GM12878 (cell line): ENCODE results near the gene SF1. TPM values are rescaled to one million over a fixed set of nuclear protein-coding genes. Genes with fewer than 3 reads are reported as not detected.

Source experiments
- ATAC-seq: fragments of 200-7000 bp; cut with Tn5 transposase; 3 replicates; pipeline ENCODE4 v1.9.1; 2020; ENCODE audit warnings: mild to moderate bottlenecking, moderate library complexity
- BruUV-seq: library from RNA; stranded (reverse); fragments of 400-500 nt; replicated peaks from 2 replicates; lab custom pipeline; 2021; lab: Mats Ljungman, UMichigan
- CTCF ChIA-PET: fragments of 300-600 bp; sonication (Branson Sonifier 250); formaldehyde crosslinking; extraction: SDS; loops from one replicate; lab custom pipeline; 2021; ENCODE audit warnings: inconsistent platforms; lab: Yijun Ruan, JAX
- POLR2A ChIA-PET: fragments of 350-600 bp; formaldehyde crosslinking; extraction: SDS; loops from one replicate; lab custom pipeline; 2021; ENCODE audit warnings: inconsistent platforms; lab: Charles Lee
- RAD21 ChIA-PET: fragments of 300-600 bp; sonication (Branson Sonifier 250); formaldehyde crosslinking; loops from one replicate; lab custom pipeline; 2023; ENCODE audit warnings: antibody characterized with exemption; ENCODE audit not compliant: unreplicated experiment; lab: Charles Lee
- SMC1A ChIA-PET: fragments of 300-600 bp; sonication (Branson Sonifier 250); formaldehyde crosslinking; loops from one replicate; lab custom pipeline; 2023; ENCODE audit not compliant: unreplicated experiment, uncharacterized antibody; lab: Charles Lee
- DNase-seq: peaks from one replicate; pipeline ENCODE4 v3.0.0-alpha.2; 2011; ENCODE audit warnings: low read depth, low spot score
- FAIRE-seq: peaks from 3 replicates; lab custom pipeline; 2011; peaks lifted over from hg19 to GRCh38; lab: Jason Lieb, UNC
- H2AFZ ChIP-seq: 2 replicates; pipeline ENCODE4 v1.6.0; 2011; ENCODE audit warnings: low read depth, low read length, control low read depth; ENCODE audit not compliant: control insufficient read depth
- H3K27ac ChIP-seq: 2 replicates; pipeline ENCODE4 v1.5.1; 2011; ENCODE audit warnings: control low read depth; ENCODE audit not compliant: control insufficient read depth, insufficient read depth
- H3K27me3 ChIP-seq, 2 experiments: replicated peaks in 1 of 2; 2 replicates each; pipeline versions ENCODE4 v1.6.0 to v1.6.1; 2011; ENCODE audit warnings: low read length in 1 of 2; ENCODE audit not compliant: control insufficient read depth in 2 of 2, insufficient read depth in 2 of 2
- H3K36me3 ChIP-seq, 2 experiments: 2 replicates each; pipeline ENCODE4 v1.5.1; 2011; ENCODE audit warnings: low read length in 1 of 2; ENCODE audit not compliant: control insufficient read depth in 2 of 2, insufficient read depth in 2 of 2
- H3K4me1 ChIP-seq: 2 replicates; pipeline ENCODE4 v1.6.1; 2011; ENCODE audit warnings: mild to moderate bottlenecking, low read length, moderate library complexity, mixed read lengths; ENCODE audit not compliant: control insufficient read depth, insufficient read depth
- H3K4me2 ChIP-seq: 2 replicates; pipeline ENCODE4 v1.6.0; 2011; ENCODE audit warnings: control low read depth; ENCODE audit not compliant: control insufficient read depth, insufficient read depth
- H3K4me3 ChIP-seq: fragments of 200-600 bp; sonication (generic); 2 replicates; pipeline ENCODE4 v1.5.1; 2016
- H3K79me2 ChIP-seq: 2 replicates; pipeline ENCODE4 v1.6.0; 2011; ENCODE audit warnings: low read length; ENCODE audit not compliant: control insufficient read depth, insufficient read depth
- H3K9ac ChIP-seq: 2 replicates; pipeline ENCODE4 v1.8.0; 2011; ENCODE audit warnings: low read length, control low read depth, mixed read lengths; ENCODE audit not compliant: control insufficient read depth, insufficient read depth
- H3K9me3 ChIP-seq: replicated peaks from 3 replicates; pipeline ENCODE4 v1.5.1; 2011; ENCODE audit warnings: mild to moderate bottlenecking, low read length; ENCODE audit not compliant: control insufficient read depth, insufficient read depth
- H4K20me1 ChIP-seq: 2 replicates; pipeline ENCODE4 v1.6.0; 2011; ENCODE audit not compliant: control insufficient read depth, insufficient read depth
- ASH2L ChIP-seq: fragments of 300-600, 200-600 bp; sonication (generic); IDR thresholded peaks from 2 replicates; pipeline ENCODE4 v1.6.1; 2017; ENCODE audit warnings: low read depth, mild to moderate bottlenecking, borderline replicate concordance
- ATF7 ChIP-seq: fragments of 450-650 bp; IDR thresholded peaks from 2 replicates; pipeline ENCODE4 v1.6.1; 2016; ENCODE audit warnings: low read depth, mild to moderate bottlenecking
- CBFB ChIP-seq: IDR thresholded peaks from 2 replicates; pipeline ENCODE4 v1.6.1; 2016; ENCODE audit warnings: antibody characterized with exemption, low read depth
- CTCF ChIP-seq, 3 experiments: IDR thresholded peaks in 2 of 3; conservative IDR thresholded peaks in 1 of 3; 2 replicates each; pipeline ENCODE4 v1.5.1; 2011; ENCODE audit warnings: low read depth in 3 of 3, low read length in 3 of 3, mild to moderate bottlenecking in 3 of 3, control low read depth in 2 of 3, moderate library complexity in 2 of 3, inconsistent platforms in 1 of 3, mixed read lengths in 1 of 3; ENCODE audit not compliant: control insufficient read depth in 2 of 3, insufficient read depth in 1 of 3; ENCODE audit errors: extremely low read depth in 1 of 3
- E2F4 ChIP-seq: IDR thresholded peaks from 2 replicates; pipeline ENCODE4 v1.6.1; 2012; ENCODE audit warnings: low read depth, low read length, improper control_type of control experiment
- EED ChIP-seq: sonication (generic); IDR thresholded peaks from 2 replicates; pipeline ENCODE4 v1.6.1; 2016; ENCODE audit warnings: antibody characterized with exemption, low read depth
- EP300 ChIP-seq, 2 experiments: fragments of 150-350 bp in 1 of 2; IDR thresholded peaks; 2 replicates each; pipeline ENCODE4 v1.6.1; 2011 to 2012; ENCODE audit warnings: low read depth in 2 of 2, low read length in 2 of 2, borderline replicate concordance in 1 of 2, improper control_type of control experiment in 1 of 2, inconsistent platforms in 1 of 2; ENCODE audit not compliant: control insufficient read depth in 1 of 2
- MYB ChIP-seq: fragments of 150-350 bp; IDR thresholded peaks from 2 replicates; pipeline ENCODE4 v1.6.1; 2014; ENCODE audit warnings: mild to moderate bottlenecking, low read depth, low read length, borderline replicate concordance
- PRDM15 ChIP-seq: fragments of 450-650 bp; formaldehyde crosslinking; IDR thresholded peaks from 2 replicates; pipeline ENCODE4 v1.4.0; 2020; ENCODE audit warnings: mild to moderate bottlenecking, moderate library complexity
- ZBTB33 ChIP-seq: fragments of 450-650 bp; IDR thresholded peaks from 2 replicates; pipeline ENCODE4 v1.6.1; 2017; ENCODE audit warnings: mild to moderate bottlenecking
- WGBS: methylation state at CpG from one replicate; pipeline ENCODE4 v1.1.6; 2016; ENCODE audit warnings: low lambda C conversion rate; ENCODE audit not compliant: insufficient replicate concordance, insufficient coverage; ENCODE audit errors: missing lambda C conversion rate; 5-methylcytosine and 5-hydroxymethylcytosine counted together
- in situ Hi-C: fragments of 300-500 bp; cut with MboI; formaldehyde crosslinking; loops from 9 replicates; pipeline ENCODE4 v1.14.3; 2018; ENCODE audit warnings: mixed read lengths
- intact Hi-C: fragments of 100-400 bp; cut with micrococcal nuclease; formaldehyde crosslinking; loops from one replicate; pipeline ENCODE4 v1.14.2; 2022; ENCODE audit not compliant: unreplicated experiment
- polyA plus RNA-seq, 11 experiments: library from polyadenylated mRNA; depleted of rRNA in 4 of 11; unstranded in 6 of 11; stranded (reverse) in 5 of 11; fragments of >200 nt; fragmentation: Nextera tagmentation in 4 of 11; fragmentation: Illumina TruSeq in 1 of 11; extraction: Ambion mirVana in 4 of 11; extraction: Trizol in 1 of 11; gene quantifications; 1 replicate in 1 of 11; 2 replicates in 10 of 11; pipeline versions ENCODE4 v1.2.1 to v1.2.3, GENCODE V29; 2011 to 2016; ENCODE audit warnings: inconsistent platforms in 2 of 11, missing spikeins in 2 of 11, low read depth in 1 of 11
- total RNA-seq, 4 experiments: library from RNA; depleted of rRNA in 3 of 4; stranded (reverse); fragments of >200 nt in 3 of 4; fragmentation: Illumina TruSeq in 1 of 4; extraction: Trizol in 1 of 4; gene quantifications; 2 replicates each; pipeline versions ENCODE4 v1.2.1 to v1.2.3, GENCODE V29; 2013 to 2021
- TF ChIP-seq, protein P1 (sequence below): IDR thresholded peaks from 2 replicates; pipeline ENCODE4 v1.6.1; 2011; ENCODE audit warnings: borderline replicate concordance, low read depth, mild to moderate bottlenecking, moderate library complexity, mixed read lengths, low read length; ENCODE audit not compliant: insufficient read depth; ENCODE audit errors: extremely low read length

Gene SF1
- total and polyA plus RNA-seq, 10 of the 15 experiments (the other 5 are each of a cell fraction or from before 2014, with no cell fraction given): 13.6 to 337 (median 103) TPM

- Histone ChIP-seq H3K4me3 (no peak overlapping the region), H3K4me2 (no peak overlapping the region), H3K36me3 (no peaks in the 10 kb centered on the region), H2AFZ (no peak overlapping the region), H3K9ac (no peak overlapping the region), H3K27ac (no peak overlapping the region), H3K9me3 (no peaks in the 10 kb centered on the region), H4K20me1 (no peaks in the 10 kb centered on the region), H3K4me1 (peaks cover 20% of the 10 kb centered on the region), H3K27me3 (peaks cover 0 to 4% of the 10 kb centered on the region in 2 experiments; a peak in 1 of 4 replicates), H3K79me2 (no peaks in the 10 kb centered on the region)
- ChIA-PET POLR2A (interaction anchor here (0.6 to 1.0 kb wide), 3 partner anchors 11 to 24 kb away, joined by 3 read pairs; no protein-coding TSS in a partner anchor), RAD21 (interaction anchor here (1.1 kb wide), 1 partner anchor 31 kb away, joined by 4 read pairs; the partner anchor contains the start of gene SF1), CTCF (interaction anchor here (1.2 to 2.6 kb wide), 4 partner anchors 20 to 60 kb away, joined by 3 to 11 read pairs (median 5); no protein-coding TSS in a partner anchor), SMC1A (interaction anchor here (0.9 kb wide), 1 partner anchor 24 kb away, joined by 4 read pairs; no protein-coding TSS in a partner anchor)
- FAIRE-seq (no peak), DNase-seq (no peak), ATAC-seq (no peak)
- in situ Hi-C loops: no loop called here
- intact Hi-C loops: no loop called here
- TF ChIP-seq ASH2L: no peak
- no peak for TF ChIP-seq EED
- no peak for TF ChIP-seq ZBTB33
- no peak for TF ChIP-seq EP300 (IDR thresholded peaks at IDR 0.05; ENCODE audit: borderline replicate concordance in 1 of 2, control insufficient read depth in 1 of 2, low read depth in 2 of 2, low read length in 2 of 2)
- TF ChIP-seq PRDM15 (CRISPR knock-in tag): no peak
- TF ChIP-seq ATF7: no peak
- no peak for TF ChIP-seq MYB
- no peak for TF ChIP-seq CTCF (IDR thresholded peaks at IDR 0.05 in 2 of 3, conservative IDR thresholded peaks at IDR 0.05 in 1 of 3; ENCODE audit: control insufficient read depth in 2 of 3, extremely low read depth in 1 of 3, insufficient read depth in 1 of 3, low read depth in 3 of 3, low read length in 3 of 3)
- TF ChIP-seq, protein P1, sequence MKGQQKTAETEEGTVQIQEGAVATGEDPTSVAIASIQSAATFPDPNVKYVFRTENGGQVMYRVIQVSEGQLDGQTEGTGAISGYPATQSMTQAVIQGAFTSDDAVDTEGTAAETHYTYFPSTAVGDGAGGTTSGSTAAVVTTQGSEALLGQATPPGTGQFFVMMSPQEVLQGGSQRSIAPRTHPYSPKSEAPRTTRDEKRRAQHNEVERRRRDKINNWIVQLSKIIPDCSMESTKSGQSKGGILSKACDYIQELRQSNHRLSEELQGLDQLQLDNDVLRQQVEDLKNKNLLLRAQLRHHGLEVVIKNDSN: no peak
- no peak for TF ChIP-seq CBFB
- TF ChIP-seq E2F4: no peak
- WGBS: 91% methylated on average over 15 of the region's 15 CpGs
- no TSS peak for BruUV-seq
These were observed 30.2 kb downstream of the SF1 start for GRCh38 chr11:64747961-64748665.
